ENCODE measurements around the gene ENDOD1. TPM values are rescaled to one million over a fixed set of nuclear protein-coding genes. Genes with fewer than 3 reads are reported as not detected.

The ENDOD1 gene
- total RNA-seq, 1 donor from 2014 or later = 4.5 TPM

DNA sequence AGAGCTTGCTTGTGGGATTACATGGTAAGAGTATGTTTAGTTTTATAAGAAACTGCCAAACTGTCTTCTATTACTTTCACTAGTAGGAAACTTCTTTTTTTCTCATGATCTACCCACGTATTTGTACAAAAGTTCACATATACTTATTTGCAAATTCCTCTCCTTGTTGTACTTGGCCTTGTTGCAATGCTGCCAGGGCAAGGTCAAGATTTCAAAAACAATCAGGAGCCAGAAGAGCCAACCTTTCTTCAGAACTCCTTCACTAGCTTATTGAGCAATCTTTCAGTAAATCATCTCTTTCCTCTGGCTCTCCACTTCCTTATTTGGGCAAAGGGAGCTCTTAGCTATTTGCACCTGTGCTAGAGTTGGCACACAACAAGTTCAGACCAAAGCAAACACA is 13.2 kb upstream of the ENDOD1 start:
- no peaks in the 10 kb centered on the region for H3K9me3 Mint-ChIP-seq (ENCODE audit: unreplicated experiment)
- no peaks in the 10 kb centered on the region for H3K36me3 Mint-ChIP-seq (ENCODE audit: low read depth, unreplicated experiment)
- no peak overlapping the region for H3K4me3 Mint-ChIP-seq (ENCODE audit: unreplicated experiment)
- H3K27me3 Mint-ChIP-seq (ENCODE audit: unreplicated experiment) = no peaks in the 10 kb centered on the region
- TF ChIP-seq CTCF (IDR thresholded peaks at IDR 0.05; ENCODE audit: unreplicated experiment) = no peak
- no peak overlapping the region for H3K27ac Mint-ChIP-seq (ENCODE audit: unreplicated experiment)
- no peak for DNase-seq (ENCODE audit: low spot score)
- H3K4me1 Mint-ChIP-seq (ENCODE audit: unreplicated experiment) = peaks cover 8% of the 10 kb centered on the region

GRCh38 chr11:95076981-95077380 is 12.7 kb upstream of the ENDOD1 start:
- Mint-ChIP-seq H3K4me1 (ENCODE audit: unreplicated experiment) (peaks cover 12% of the 10 kb centered on the region), H3K27me3 (ENCODE audit: unreplicated experiment) (no peaks in the 10 kb centered on the region), H3K36me3 (ENCODE audit: low read depth, unreplicated experiment) (no peaks in the 10 kb centered on the region), H3K9me3 (ENCODE audit: unreplicated experiment) (no peaks in the 10 kb centered on the region), H3K4me3 (ENCODE audit: unreplicated experiment) (no peak overlapping the region), H3K27ac (ENCODE audit: unreplicated experiment) (no peak overlapping the region)
- DNase-seq (ENCODE audit: low spot score) = no peak
- TF ChIP-seq CTCF (IDR thresholded peaks at IDR 0.05; ENCODE audit: unreplicated experiment) = no peak

- Mint-ChIP-seq H3K36me3 (ENCODE audit: low read depth, unreplicated experiment) (no peaks in the 10 kb centered on the region), H3K27ac (ENCODE audit: unreplicated experiment) (no peak overlapping the region), H3K4me3 (ENCODE audit: unreplicated experiment) (no peak overlapping the region), H3K27me3 (ENCODE audit: unreplicated experiment) (no peaks in the 10 kb centered on the region), H3K9me3 (ENCODE audit: unreplicated experiment) (no peaks in the 10 kb centered on the region), H3K4me1 (ENCODE audit: unreplicated experiment) (peaks cover 12% of the 10 kb centered on the region)
- TF ChIP-seq CTCF (IDR thresholded peaks at IDR 0.05; ENCODE audit: unreplicated experiment) = no peak
- no peak for DNase-seq (ENCODE audit: low spot score)
Observed at GRCh38 chr11:95078526-95078925, 11.1 kb upstream of the ENDOD1 start.

DNA sequence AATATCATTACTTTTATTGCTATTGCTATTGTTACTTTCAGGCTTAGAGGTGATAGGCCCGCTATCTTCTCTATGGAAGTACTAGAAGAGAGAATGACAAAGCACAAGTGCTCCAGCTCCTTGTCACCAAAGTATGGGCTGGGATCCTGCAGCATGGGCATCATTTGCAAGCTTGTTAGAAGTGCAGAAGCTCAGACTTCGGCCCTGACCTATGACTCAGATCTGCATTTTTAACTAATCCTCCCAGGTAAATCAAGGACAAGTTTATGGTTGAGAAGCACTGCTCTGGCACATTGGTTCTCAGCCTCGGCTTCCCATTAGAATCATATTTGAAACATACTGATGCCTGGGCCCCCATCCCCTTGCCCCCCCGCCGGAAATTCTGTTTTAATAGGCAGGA is 8.6 kb upstream of the ENDOD1 start:
- Mint-ChIP-seq H3K9me3 (ENCODE audit: unreplicated experiment) (no peaks in the 10 kb centered on the region), H3K4me1 (ENCODE audit: unreplicated experiment) (peaks cover 9% of the 10 kb centered on the region), H3K27ac (ENCODE audit: unreplicated experiment) (no peak overlapping the region), H3K36me3 (ENCODE audit: low read depth, unreplicated experiment) (no peaks in the 10 kb centered on the region), H3K4me3 (ENCODE audit: unreplicated experiment) (no peak overlapping the region), H3K27me3 (ENCODE audit: unreplicated experiment) (no peaks in the 10 kb centered on the region)
- TF ChIP-seq CTCF (IDR thresholded peaks at IDR 0.05; ENCODE audit: unreplicated experiment) = no peak
- DNase-seq (ENCODE audit: low spot score) = no peak

GRCh38 chr11:95081412-95081811 is 8.2 kb upstream of the ENDOD1 start:
- H3K4me1 Mint-ChIP-seq (ENCODE audit: unreplicated experiment) = peaks cover 9% of the 10 kb centered on the region
- H3K4me3 Mint-ChIP-seq (ENCODE audit: unreplicated experiment) = no peak overlapping the region
- no peaks in the 10 kb centered on the region for H3K27me3 Mint-ChIP-seq (ENCODE audit: unreplicated experiment)
- no peak for TF ChIP-seq CTCF (IDR thresholded peaks at IDR 0.05; ENCODE audit: unreplicated experiment)
- H3K27ac Mint-ChIP-seq (ENCODE audit: unreplicated experiment) = no peak overlapping the region
- no peaks in the 10 kb centered on the region for H3K36me3 Mint-ChIP-seq (ENCODE audit: low read depth, unreplicated experiment)
- no peak for DNase-seq (ENCODE audit: low spot score)
- no peaks in the 10 kb centered on the region for H3K9me3 Mint-ChIP-seq (ENCODE audit: unreplicated experiment)

All from endothelial cell (in vitro differentiated cells).